LoVo (cell line): ENCODE data around the gene MYH15.
A peak's percentile ranks its signal among the peaks of the same experiment; 100 is the strongest.

ENCODE experiments used
- DNase-seq: peaks from one replicate; pipeline ENCODE4 v3.0.0-alpha.2; 2016; ENCODE audit warnings: low spot score

Gene MYH15

DNA sequence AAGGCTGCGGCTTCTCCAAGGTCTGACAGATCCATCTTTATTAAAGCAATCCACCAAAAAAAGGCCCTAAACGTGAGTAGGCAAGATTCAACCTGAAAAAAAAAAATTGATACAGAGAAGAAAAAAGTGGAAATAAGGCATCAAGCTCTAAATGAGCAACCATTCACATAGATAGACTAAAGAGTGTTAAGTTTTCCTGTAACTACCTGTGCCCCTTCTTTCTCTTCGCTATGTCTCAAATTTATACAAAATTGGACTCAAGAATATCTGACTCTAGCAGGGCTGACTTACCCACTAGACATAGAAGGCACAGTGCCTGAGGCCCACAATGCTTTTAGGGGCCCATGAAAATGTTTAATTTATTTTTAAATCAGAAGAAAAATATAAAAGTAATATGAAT, at the start of gene MYH15:
Gene MYH15 (minus strand): TSS at position 101 of the 400 bp plus-strand sequence. CDS start 66 bp downstream, at position 35.
- DNase-seq: no peak

DNA sequence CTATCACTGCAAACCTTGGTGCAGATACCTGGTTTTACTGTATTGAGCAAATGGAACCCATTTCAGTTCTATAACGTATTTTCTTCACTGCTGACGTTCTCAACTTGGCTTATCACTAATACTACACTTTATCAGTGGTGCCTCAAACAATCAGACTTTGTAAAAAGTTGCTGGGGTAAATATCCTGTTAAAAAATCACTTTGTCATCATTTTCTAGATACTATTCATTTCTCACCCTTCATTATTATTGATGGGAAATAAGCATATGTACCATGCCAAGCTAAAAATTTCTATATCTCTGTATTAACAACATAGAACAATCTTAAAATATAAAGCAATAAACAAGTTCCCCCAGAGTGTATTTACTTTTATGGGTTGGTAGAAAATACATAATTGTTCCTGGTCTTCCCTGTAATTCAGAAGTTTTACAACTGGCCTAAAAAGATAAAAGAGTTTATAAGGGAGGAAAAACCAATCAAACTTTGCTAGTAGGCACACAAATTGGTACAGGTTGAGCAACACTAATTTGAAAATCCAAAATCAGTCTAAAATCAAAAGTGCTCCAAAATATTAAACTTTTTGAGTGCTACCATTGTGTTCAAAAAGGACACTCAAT, 45.7 kb upstream of the MYH15 start:
- DNase-seq: no peak

DNA sequence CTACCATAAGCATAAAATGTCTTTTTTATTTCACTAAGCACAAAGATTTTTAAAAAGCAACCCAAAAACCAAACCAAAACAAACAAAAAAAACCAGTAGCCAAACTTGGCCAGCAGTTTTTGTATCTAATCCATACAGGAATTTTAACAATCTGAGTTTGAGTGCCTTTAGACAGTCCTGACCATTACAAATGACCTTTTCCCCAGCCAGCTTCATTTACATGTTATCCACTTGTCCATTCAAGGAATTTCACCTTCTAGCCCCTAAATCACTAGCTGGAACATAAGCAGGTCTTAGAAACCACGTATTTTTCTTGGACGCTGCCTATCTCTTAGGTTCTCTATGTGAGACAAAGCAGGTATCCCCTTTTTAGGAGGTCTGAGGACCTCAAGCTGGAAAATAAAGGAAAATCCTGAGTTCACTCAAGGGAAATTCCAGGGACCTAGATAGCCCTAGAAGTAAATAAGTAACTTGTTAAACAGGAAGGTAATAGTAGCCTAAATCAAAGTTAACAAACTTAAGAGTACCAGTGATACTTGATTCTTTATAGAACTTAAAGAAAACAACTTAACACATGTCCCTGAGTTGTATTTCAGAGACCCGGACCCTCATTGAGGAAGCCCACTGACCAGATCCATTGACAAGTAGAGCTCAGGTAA, 44.6 kb upstream of the MYH15 start:
- DNase-seq: no peak

DNA sequence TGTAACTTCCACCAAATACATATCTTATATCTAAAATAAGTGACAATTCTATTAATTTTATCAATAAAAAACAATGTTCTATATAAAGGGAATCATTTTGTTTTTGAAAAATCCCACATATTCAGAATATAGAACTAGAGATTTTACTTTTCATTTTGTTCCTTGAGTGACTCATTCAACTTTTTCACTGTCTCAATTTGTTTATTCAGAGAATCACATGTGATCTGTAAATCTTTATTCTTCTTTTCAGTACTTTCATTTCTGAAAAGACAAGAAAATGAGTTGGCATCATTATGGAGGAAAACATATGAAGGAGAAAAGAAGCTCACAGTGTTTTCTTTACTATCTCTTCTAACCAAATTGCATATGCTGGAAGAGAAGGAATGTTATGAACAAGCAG, 43.8 kb upstream of the MYH15 start:
- no peak for DNase-seq

DNA sequence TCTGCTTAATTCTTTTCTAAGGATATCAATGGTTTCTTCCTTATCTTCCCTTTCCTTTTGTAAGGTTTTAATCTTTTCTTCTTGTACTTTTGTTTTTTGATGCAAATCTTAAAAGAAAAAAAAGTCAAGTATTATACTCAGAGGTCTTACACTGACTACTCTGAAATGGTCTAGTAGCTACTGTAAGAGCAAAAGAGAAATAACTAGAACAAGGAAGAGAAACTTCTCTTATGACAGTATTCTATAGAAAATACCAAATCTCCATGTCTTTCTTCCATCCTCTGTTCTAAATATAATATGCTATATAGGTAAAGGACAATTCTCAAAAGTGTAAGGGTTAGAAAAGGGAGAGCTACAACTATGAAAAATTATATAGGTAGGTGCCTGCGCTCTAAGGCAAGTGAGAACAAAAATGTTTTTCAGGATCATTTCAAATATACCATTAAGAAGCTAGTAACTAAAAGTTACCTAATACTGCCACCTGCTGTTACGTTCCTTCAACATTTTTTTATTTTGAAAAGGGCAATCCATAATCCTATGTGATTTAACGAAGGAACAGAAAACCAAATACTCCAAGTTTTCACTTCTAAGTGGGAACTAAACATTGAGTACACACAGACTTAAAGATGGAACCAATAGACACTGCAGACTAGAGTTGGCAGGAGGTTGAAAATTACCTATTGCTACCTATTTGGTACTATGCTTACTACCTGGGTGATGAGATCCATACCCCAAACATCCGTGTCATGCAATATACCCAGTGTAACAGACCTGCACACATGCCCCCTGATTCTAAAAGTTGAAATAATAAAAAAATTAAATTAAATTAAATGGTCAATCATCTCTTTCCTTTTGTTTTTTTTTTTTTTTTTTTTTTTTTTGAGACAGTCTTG, 42.1 kb upstream of the MYH15 start:
- DNase-seq: peak; percentile 41

DNA sequence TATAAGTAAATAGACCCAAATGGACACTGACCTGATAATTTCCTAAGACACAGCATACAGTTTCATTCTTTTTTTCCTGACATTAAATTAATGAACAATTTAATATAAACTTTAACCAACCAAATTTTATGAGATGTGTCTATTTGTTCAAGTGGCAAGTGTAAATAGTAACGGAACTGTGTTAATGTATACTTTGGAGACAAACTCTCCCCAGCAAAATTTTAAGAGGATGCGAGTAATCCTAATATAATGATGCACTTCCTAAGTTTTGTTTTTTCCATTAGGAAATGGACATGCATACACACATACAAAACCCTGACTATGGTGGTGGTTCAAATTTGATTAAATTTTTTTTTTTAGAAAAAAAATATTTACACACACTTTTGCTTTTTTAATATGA, 38.5 kb upstream of the MYH15 start:
- no peak for DNase-seq

DNA sequence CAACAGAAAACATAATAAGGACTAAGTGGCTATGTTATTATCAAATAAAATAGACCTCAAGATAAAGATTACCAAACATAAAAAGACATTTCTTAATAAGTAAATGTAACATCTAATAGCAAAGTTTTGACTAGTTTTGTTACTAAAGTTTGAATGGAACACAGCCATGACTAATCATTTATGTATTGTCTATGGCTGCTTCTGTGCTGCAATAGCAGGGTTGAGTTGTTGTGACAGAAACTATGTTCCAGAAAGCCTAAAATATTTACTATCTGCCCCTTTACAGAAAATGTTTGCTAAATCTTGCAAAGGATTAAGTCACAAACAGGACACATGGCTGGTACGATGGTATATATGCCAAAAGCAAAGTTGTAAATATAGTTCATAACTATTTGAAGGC, 37.9 kb upstream of the MYH15 start:
- DNase-seq: no peak

DNA sequence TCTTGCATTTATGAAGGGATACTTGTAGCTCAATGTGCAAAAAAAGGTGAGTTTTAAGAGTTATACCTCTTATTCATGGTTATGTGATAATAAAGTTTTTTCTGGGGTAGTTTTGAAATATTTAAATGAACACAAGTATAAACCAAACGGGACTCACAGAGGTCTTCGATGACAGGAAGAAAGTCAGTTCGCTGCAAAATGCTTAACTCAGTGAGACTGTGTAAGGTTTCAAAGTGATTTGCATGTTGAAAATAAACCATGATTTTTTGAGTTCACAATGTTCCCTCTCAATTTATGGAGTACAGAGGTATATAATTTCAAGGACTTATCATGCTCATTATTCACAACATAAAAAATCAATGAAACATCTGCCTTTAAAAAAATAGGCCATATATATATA, 36.3 kb upstream of the MYH15 start:
- no peak for DNase-seq

DNA sequence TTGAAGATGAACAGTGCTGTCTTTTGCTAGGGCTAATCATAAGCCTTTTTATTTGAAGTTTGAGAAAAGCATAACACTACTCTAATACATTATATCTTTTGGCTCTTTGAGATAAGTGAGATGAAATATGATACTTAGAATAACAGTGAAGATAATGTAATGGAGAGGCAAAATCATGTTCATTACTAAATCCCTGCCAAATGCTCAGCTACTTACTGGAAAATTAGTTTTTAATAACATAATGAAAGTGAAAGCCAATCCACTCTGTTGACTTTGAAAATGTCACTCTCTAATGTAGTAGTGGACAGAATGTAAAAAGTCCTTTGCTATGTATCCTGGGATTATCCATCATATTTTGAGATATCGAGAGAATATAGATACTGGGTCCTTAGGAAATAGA, 35.9 kb upstream of the MYH15 start:
- DNase-seq: no peak

DNA sequence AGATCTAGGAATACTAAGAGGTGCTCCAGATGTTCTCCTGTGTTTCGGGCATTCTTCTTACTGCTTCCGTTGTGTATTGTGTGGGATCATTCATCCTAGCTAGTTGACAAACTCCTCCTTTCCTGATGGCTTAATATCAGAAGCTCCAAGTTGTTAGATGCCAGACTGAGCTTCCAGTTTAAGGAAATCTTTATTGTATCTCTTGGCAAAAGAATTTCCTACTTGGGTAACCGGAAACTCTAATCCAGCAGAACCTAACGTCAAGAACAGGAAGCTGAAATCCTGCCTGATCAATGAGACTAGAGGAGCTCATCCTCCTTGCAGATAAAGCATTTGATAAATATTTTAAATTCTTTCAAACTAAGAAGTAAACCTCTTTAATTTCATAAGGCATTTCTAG, 27.7 kb upstream of the MYH15 start:
- no peak for DNase-seq

DNA sequence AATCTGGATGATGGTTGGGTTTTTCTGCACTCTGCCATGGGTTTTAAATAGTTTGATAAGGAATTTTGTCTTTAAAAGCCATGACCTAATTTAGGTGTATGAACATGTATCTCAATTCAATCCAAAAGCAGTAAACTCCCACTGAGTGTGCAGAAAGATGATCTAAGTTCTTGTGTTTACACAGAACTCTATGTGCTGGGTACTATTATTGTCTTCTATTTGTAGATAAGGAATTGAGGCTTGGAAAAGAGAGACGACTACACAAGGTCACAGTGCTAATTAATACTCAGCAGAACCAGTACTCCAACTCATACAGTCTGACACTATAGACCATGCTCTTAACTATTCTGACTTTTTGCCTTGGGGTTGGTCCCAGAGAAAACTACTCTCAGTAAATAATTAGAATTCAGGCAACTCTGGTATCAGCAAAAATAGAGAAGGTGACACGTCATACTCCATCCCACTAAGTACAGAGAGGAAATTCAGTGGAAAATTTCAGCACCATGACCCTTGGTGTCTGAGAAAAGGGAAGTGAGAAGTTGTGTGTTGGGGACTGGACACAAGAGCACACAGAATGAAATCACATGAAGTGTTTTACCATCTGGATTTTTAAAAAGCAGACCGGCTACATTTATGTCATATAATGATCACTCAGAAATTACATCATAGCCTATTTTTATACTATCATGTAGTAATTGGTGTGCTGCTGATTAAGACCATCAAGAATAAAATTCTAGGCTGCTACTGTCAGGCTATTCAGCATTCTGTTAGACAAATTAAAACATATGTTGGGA, 18.3 kb upstream of the MYH15 start:
- no peak for DNase-seq

DNA sequence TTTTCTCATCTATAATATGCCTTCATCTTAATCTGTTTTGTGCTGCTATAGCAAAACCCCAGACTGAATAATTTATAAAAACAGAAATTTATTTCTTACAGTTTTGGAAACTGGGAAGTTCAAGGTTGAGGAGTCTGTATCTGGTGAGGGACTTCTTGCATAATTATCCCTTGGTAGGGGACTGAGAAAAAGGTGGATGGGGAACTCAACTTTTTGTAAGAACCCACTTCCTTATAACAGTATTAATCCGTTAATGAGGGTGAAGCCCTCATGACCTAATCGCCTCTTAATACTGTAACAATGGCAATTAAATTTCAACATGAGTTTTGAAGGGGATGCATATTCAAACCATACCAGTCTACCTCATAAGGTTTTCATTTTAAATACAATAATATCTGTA, 17.4 kb upstream of the MYH15 start:
- DNase-seq: no peak

DNA sequence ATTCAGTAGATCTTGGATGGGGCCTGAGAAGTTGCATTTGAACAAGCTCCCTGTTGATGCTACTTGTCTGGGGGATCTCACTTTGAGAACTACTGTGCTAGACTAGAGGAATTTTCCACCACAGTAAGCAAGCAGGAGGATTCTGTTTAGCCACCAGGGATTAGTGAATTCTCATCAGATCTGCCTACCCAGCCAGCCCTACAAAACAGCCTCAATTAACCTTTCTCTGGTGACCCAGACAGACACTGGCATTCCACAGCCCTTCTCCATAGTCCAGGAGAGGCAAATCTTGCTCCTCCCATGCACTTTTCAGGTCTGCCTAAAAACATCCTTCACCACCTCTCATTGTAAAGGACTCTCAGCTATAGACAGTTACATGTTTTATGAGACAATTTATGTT, 16.7 kb upstream of the MYH15 start:
- DNase-seq: no peak

DNA sequence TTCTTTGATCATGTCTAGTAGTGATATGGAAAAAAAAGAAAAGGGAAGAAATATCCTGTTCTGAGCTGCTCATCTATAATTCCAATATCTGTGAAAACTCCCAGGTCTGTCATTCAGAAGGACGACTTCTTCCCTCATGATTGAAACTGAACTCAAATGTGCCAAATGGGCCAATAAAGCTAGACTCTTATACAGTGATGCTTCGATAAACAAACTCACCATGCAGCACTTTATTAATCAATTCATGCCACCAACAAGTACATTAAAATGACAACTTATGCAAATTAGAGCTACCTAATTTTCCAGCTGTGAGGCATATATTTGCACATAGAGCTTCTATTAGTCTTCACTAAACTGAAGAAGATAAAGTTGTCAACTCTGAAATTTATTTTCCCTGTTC, 15.6 kb upstream of the MYH15 start:
- DNase-seq: no peak

DNA sequence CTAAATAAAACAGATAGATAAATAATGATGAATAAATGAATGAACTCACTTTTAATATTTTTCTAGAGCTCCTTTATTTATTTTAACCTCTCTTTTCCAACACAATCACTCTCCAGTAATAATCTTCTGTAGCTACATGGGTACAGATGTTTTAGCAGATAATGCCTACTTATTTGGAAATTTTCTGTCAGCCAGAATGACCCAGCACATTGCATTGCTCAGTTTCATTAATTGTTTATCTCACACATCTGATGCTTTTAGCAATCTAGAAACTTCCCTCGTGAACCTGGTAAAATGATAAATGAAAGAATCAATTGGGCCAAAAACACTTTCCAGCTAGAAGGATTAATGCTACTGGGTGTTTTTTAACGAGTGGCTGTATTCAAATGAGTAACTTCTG, 14.9 kb upstream of the MYH15 start:
- no peak for DNase-seq

DNA sequence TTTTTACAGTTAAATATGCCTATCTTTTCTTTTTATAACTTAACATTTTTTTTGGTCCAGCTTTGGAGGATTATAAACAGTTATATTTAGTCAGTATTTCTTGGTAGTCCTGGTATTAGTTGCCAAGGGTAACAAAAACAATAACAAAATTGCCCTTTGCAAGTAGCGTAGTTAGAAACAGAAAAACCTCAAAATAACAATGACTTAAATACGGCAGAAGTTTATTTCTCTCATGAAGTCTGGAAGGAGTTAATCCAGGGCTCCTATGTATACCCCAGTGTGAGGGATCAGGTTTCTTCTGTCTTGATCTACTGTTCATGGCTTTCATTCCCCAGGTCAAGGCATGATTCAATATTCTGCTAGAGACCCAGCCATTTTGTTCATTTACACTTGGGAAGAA, 14.1 kb upstream of the MYH15 start:
- no peak for DNase-seq

DNA sequence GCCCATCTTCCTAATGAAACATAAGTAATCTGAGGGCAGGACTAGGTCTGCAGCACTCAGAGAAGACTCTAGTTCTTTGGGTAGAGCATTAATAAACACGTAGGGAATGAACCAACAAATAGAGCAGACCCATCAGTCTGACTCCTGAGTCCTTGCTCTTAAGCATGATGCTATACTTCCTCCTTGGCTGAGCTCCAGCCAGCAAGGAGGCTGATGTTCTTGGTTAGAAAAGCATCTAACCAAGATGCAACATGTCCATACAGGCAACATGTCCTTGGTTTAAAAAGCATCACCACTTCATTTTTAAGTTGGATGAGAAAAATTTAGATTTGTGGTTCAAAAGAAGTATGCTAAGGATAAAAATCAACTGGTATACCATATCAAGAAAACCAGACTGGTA, 8.5 kb upstream of the MYH15 start:
- no peak for DNase-seq

DNA sequence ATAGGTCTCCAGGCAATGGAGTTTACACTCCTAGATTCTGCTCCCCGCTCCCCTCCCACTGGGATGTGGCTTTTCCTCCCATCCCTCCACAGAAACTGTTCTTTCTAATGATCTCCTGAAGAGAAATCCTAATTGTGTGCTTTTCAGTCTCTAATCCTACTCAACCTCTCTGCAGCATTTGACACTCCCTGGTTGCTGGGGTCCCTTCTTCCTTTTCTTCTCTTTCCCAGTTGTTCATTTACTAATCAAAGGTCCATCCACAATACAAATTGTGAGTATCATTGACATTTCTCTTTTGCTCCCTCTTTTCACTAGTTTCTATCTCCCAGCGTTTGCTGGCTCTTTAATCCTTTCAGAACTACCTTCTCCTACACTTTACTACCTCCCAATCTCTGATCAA, 6.5 kb upstream of the MYH15 start:
- DNase-seq: no peak

DNA sequence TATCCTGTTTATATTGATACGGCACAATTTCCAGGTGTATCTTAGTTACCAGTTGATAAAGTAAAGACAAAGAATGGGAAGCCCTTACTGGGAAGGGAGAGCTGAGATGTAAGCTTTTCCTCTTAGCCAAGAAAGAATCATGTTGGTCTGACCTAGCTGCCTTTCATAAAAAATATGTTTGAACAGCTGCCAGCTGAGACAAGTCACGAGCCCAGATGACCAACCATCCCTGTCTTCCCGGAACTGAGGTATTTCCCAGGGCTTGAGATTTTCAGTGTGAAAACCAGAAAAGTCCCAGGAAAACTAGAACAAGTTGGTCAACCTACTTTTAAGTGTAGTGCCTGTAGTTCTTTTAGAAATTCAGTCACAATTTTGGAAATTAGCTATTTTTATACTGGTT, 3.6 kb upstream of the MYH15 start:
- DNase-seq: no peak

DNA sequence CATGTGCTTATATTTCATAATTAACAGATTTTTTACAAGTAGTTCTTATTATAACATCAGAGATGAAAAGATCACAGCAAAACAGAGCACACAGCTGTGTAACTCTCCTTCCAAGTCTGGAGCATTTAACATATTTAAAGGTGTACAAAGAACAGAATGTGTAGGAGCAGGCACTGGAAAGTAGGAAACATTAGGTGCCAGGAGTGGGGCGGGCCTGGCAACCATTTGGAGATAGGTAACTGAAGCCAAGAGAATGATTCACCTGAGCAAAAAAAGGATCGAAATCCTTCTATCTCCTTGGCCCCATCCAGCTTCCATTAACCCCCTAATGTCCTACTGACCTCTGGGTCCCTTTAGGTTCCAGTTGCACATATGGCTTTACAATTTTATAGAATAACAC, 2.3 kb upstream of the MYH15 start:
- no peak for DNase-seq

DNA sequence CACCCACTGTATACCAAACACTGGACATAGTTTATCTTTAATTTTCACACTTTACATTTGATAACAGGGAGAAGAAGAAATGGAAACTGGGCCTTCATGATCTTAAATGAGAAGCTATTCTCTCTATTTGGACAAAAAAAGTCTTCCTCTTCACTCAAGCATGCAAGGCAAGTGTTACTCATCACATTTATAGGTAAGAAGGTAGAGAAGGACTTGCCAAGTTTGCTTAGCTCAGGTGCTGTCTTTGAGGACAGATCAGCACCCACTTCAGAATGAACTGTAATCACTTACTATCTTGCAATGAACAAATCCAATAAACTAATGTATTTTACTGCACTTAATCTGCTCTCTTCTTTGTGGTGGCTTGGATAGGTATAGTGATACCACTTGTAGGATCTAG, 1.1 kb upstream of the MYH15 start:
- no peak for DNase-seq

DNA sequence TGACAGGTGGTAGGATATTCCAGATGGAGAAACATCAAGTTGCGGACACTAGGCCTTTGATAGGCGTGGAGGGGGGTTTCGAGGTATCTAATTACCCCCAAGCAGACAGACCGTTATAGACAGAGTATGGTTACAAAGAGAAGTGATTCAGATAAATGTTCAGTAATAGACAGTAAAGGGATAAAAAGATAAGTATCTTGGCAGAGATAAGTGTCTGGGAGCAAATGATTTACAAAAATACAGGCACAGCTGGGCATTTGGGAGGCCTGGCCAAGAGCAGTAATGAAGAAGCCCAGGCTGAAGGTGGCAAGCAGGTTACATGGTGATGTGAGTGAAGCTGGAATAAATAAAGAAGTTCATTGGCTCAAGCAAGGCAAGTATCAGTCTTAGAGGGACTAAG, 659 bp upstream of the MYH15 start:
- DNase-seq: no peak

DNA sequence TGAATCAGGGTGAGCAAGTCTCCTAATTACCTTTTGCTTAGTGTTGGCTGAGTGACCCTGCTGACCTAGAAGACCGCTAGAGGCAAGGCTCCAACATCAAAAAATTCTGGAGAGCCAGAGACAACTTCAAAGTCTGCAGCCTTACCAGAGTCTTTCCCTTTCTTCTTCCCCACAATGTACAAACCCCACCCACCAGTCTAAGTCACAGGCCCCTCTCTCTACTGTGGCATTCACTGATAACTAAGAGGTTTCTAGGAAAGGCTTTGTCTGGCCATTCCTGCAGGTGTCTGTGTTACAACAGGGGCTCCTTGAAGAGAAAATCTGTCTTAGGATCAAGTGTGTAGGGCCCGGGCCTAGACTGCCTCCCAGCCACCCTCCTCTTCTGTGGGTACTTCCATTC, 525 bp downstream of the MYH15 start:
- no peak for DNase-seq
